ENCODE data around the gene RNF115.
"Not testable (repeated sequence)": the region's sequence is repeated elsewhere in the genome, so short reads cannot be mapped to it uniquely, and the experiment has no call there.

Gene RNF115

GRCh38 chr1:145823565-145824498 is at the start of gene RNF115, which contains the start of gene POLR3C:
Gene RNF115, minus strand, starts transcription at chr1:145824095. Its CDS starts 222 bp downstream, at chr1:145823873.
Gene POLR3C, plus strand, starts transcription at chr1:145824200. Its CDS starts 1,577 bp downstream, at chr1:145825777.
- peak; percentile 70 to 79 for DNase-seq (ENCODE audit: extremely low read depth in 1 of 2, low read depth in 1 of 2)

GRCh38 chr1:145871994-145872924 is 48.4 kb upstream of the RNF115 start:
- peak in 1 of 2 donors; percentile 20 for DNase-seq (ENCODE audit: extremely low read depth in 1 of 2, low read depth in 1 of 2)

- no peak for DNase-seq (ENCODE audit: extremely low read depth in 1 of 2, low read depth in 1 of 2)
Measured at GRCh38 chr1:145868232-145868631, 44.3 kb upstream of the RNF115 start.

- DNase-seq (ENCODE audit: extremely low read depth in 1 of 2, low read depth in 1 of 2) = no peak
Measured at GRCh38 chr1:145863282-145864018, 39.6 kb upstream of the RNF115 start.

GRCh38 chr1:145859491-145860023 is 35.7 kb upstream of the RNF115 start:
- peak; percentile 48 to 69 for DNase-seq (ENCODE audit: extremely low read depth in 1 of 2, low read depth in 1 of 2)

GRCh38 chr1:145858901-145859490 is 35.1 kb upstream of the RNF115 start, which contains the start of gene PIAS3:
Gene PIAS3, minus strand, starts transcription at chr1:145859081. Its CDS starts 91 bp downstream, at chr1:145858990.
- peak; percentile 47 to 71 for DNase-seq (ENCODE audit: extremely low read depth in 1 of 2, low read depth in 1 of 2)

GRCh38 chr1:145858238-145858900 is 34.5 kb upstream of the RNF115 start:
- peak; percentile 36 to 54 for DNase-seq (ENCODE audit: extremely low read depth in 1 of 2, low read depth in 1 of 2)

GRCh38 chr1:145857170-145857569 is 33.3 kb upstream of the RNF115 start:
- no peak for DNase-seq (ENCODE audit: extremely low read depth in 1 of 2, low read depth in 1 of 2)

GRCh38 chr1:145855426-145855948 is 31.6 kb upstream of the RNF115 start:
- no peak for DNase-seq (ENCODE audit: extremely low read depth in 1 of 2, low read depth in 1 of 2)

GRCh38 chr1:145849356-145850160 is 25.7 kb upstream of the RNF115 start:
- DNase-seq (ENCODE audit: extremely low read depth in 1 of 2, low read depth in 1 of 2) = no peak

- no peak for DNase-seq (ENCODE audit: extremely low read depth in 1 of 2, low read depth in 1 of 2)
Measured at GRCh38 chr1:145847827-145848226, 23.9 kb upstream of the RNF115 start.

GRCh38 chr1:145846201-145846612 is 22.3 kb upstream of the RNF115 start:
- no peak for DNase-seq (ENCODE audit: extremely low read depth in 1 of 2, low read depth in 1 of 2)

GRCh38 chr1:145845514-145846161 is 21.7 kb upstream of the RNF115 start, which contains the start of gene NUDT17:
Gene NUDT17, plus strand, starts transcription at chr1:145845630. Its CDS starts 11 bp downstream, at chr1:145845641.
- peak; percentile 38 to 73 for DNase-seq (ENCODE audit: extremely low read depth in 1 of 2, low read depth in 1 of 2)

- DNase-seq (ENCODE audit: extremely low read depth in 1 of 2, low read depth in 1 of 2) = no peak
Measured at GRCh38 chr1:145845144-145845513, 21.2 kb upstream of the RNF115 start.

GRCh38 chr1:145843031-145843430 is 19.1 kb upstream of the RNF115 start:
- no peak for DNase-seq (ENCODE audit: extremely low read depth in 1 of 2, low read depth in 1 of 2)

- DNase-seq (ENCODE audit: extremely low read depth in 1 of 2, low read depth in 1 of 2) = no peak
Measured at GRCh38 chr1:145837656-145838055, 13.8 kb upstream of the RNF115 start.

- not testable (repeated sequence) for DNase-seq (ENCODE audit: extremely low read depth in 1 of 2, low read depth in 1 of 2)
Measured at GRCh38 chr1:145830810-145831209, 6.9 kb upstream of the RNF115 start.

All from activated CD8-positive, alpha-beta memory T cell treated with anti-CD3 and anti-CD28 coated beads for 1 hour (primary cell).